Measurements from ENCODE around the gene FAM120C. TPM values are rescaled to one million over a fixed set of nuclear protein-coding genes. Genes with fewer than 3 reads are reported as not detected.
A peak's percentile ranks its signal among the peaks of the same experiment; 100 is the strongest.

FAM120C gene
- total RNA-seq, result 9.4 TPM

DNA sequence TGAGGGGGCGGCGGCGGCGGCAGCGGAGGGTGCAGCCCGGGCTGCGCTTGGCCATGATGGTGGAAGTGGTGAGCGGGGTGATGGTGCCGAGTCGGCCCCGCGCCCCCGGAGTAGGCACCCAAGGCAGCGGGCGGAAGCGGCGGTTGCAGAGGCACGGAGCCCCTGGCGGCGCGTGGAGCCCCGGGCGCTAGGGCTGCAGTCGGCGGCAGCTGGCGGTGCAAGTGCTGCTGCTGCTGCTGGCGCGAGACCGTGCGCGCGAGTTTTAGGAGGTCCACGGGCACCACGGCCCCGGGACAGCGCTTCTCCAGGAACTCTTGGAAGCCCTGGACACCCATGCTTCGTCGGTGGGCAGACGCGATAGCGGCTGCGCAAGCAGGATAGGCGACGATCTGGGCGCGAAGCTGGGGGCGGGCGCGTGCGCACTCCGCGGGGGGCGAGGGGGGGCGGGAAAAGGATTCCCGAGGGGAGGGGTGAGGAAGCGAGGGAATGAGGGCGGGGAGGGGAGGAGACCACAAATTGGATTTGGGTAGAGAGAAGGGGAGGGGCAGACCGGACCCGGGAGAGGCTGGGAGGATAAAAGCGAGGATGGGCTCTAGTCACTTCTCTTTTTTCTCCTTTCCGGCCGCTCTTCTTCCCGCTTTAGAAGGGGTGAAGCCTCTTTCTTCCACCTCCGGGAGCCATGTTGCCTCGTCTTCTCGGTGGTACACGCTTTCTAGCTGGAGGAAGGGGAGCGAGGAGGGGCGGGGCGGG, at the start of gene FAM120C:
TSS of gene FAM120C (minus strand) at position 391 of the 750 bp plus-strand sequence. CDS start at position 335, 56 bp downstream.
- peak; percentile 38 to 83 (median 72) for DNase-seq (ENCODE audit: low read depth in 2 of 3, low spot score in 2 of 3)

DNA sequence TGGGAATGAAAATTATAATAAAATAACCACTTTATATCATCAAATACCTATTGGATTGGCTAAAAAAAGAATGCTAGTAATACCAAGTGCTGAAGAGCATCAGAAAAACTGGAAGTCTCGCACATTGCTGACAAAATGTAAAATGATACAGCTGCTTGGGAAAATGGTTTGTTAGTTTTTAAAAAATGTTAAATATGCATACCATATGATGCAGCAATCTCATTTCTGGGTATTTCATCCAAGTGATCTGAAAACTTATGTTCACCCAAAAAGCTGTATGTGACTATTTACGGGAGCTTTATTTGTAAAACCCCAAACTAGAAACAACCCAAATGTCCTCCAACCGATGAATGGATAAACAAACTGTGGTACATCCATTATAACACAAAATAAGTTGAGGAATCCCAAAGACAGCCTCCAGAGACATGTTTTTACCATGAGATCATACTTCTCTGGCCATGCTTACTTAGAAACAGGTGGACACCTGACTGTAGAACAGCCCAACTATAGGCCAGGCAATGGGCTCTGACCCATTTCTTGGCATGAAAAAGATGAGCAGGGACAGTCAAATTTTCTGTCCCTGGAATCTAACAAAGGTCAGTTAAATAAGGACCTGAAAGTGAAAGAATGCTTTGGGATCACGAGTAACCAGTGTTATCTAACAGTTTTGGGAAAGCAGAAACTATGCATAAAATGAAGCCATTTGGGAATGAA, 47.5 kb upstream of the FAM120C start:
- DNase-seq (ENCODE audit: low read depth in 2 of 3, low spot score in 2 of 3), result no peak

DNA sequence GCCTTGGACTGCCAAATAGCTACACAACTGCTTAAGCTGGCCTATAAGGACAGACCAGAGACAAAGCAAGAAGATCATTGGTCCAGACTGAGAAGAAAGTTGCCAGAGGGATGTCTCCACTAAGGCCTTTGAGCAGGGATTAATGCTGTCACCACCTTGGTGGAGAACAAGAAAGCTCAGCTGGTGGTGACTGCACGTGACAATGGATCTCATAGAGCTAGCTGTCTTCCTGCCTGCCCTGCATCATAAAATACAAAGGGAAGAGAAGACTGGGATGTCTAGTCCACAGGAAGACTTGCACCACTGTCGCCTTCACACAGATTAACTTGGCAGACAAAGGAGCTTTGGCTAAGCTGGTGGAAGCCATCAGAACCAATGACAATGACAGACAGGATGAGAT, 40.5 kb upstream of the FAM120C start:
- DNase-seq (ENCODE audit: low read depth in 2 of 3, low spot score in 2 of 3), result no peak

GRCh38 chrX:54213603-54214002, 30.5 kb upstream of the FAM120C start:
- no peak for DNase-seq (ENCODE audit: low read depth in 2 of 3, low spot score in 2 of 3)

GRCh38 chrX:54208531-54208930, 25.5 kb upstream of the FAM120C start:
- DNase-seq (ENCODE audit: low read depth in 2 of 3, low spot score in 2 of 3), result no peak

DNA sequence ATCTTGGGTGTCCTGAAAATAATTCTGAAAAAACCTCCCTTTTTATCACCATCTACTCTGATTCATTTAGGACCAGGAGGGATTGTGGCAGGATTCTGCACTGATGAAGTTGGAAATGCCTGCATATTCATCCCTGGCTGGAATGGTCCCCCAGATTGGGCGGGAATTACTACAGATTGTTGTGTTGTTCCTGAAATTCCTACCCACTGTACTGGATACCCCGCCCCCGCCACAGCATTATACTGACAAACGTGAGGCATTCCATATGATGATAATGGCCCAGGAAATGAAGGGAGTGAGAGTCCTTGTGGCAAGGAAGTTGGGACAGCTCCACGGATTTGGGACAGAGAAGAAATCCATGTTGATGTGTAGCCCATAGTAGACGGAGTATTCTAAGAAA, 15.2 kb upstream of the FAM120C start:
- no peak for DNase-seq (ENCODE audit: low read depth in 2 of 3, low spot score in 2 of 3)

- DNase-seq (ENCODE audit: low read depth in 2 of 3, low spot score in 2 of 3), result no peak
Measured at GRCh38 chrX:54194982-54195588, 12.0 kb upstream of the FAM120C start.

GRCh38 chrX:54193085-54193821, 10.2 kb upstream of the FAM120C start:
- DNase-seq (ENCODE audit: low read depth in 2 of 3, low spot score in 2 of 3), result no peak

DNA sequence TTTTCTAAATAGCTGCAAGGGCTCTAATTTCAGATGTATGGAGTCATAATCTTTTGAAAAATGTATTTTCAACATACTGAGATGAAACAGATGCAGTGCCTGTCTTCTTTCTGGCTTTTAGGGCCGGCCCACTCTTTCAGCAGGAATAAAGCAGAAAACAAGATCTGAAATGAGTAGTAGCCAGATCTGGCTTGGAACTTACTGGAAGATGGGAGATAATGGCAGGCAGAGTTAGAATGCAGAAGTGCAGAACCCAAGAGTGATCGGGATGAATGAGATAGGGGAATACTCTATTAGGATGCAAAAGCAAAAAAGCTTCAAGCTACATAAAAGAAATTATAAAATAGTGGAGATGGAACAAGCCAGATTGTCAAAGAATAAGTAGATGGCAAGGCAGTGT, 1.4 kb upstream of the FAM120C start:
- no peak for DNase-seq (ENCODE audit: low read depth in 2 of 3, low spot score in 2 of 3)

- DNase-seq (ENCODE audit: low read depth in 2 of 3, low spot score in 2 of 3), result peak; percentile 30 to 52 (median 34)
Measured at GRCh38 chrX:54182194-54182863, 725 bp downstream of the FAM120C start.

GRCh38 chrX:54181202-54181953, 1.7 kb downstream of the FAM120C start:
- DNase-seq (ENCODE audit: low read depth in 2 of 3, low spot score in 2 of 3), result no peak

- DNase-seq (ENCODE audit: low read depth in 2 of 3, low spot score in 2 of 3), result no peak
Measured at GRCh38 chrX:54180403-54180802, 2.7 kb downstream of the FAM120C start.

GRCh38 chrX:54178100-54178940, 4.7 kb downstream of the FAM120C start:
- no peak for DNase-seq (ENCODE audit: low read depth in 2 of 3, low spot score in 2 of 3)

GRCh38 chrX:54177306-54177705, 5.7 kb downstream of the FAM120C start:
- no peak for DNase-seq (ENCODE audit: low read depth in 2 of 3, low spot score in 2 of 3)

DNA sequence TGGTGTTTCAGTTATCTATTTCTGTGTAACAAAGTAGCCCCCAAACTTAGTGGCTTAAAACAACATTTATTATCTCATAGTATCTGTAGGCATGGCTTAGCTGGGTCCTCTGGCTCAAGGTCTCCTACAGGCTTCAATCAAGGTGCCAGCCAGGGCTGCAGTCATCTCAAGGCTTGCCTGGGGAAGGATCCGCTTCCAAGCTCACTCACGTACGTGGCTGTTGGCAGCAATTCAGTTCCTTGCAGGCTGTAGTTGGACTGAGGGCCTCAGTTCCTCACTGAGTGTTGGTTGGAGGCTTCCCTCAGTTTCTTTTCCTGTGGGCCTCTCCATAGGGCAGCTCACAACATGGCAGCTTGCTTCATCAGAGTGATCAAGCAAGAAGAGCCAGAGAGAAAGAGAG, 9.3 kb downstream of the FAM120C start:
- DNase-seq (ENCODE audit: low read depth in 2 of 3, low spot score in 2 of 3), result no peak

- no peak for DNase-seq (ENCODE audit: low read depth in 2 of 3, low spot score in 2 of 3)
Measured at GRCh38 chrX:54172455-54172854, 10.6 kb downstream of the FAM120C start.

DNA sequence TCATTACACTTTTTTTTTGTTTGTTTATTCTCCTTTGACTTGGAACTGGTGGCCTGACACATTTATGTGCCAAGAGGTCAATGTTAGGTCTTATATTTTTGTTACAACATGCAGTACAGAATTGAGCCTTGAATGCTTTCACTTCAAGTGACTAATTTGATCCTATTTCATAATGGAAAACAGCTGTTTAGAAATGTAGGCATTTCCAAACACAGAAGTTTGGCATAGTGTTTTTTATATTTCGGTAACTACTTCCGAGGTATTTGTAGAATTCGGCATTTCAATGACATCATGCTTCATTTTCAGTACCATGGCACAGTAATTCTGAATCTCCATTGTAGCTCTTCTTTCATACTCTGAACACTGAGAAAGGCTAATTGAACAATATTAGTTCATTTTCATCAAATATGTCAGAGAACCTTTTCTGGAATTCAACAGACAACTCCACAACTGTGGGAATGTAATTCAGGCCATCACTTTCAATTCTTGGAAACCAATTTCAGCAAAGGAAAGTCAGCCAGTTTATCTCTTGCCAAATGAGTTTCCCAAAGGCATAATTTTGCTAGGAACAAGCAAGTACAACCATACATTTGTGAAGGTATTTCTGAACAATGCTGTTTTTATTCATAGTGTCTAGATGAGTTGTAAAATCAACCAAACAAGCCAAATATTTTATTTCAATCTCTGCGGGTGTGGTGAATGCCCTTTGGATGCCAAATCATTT, 11.4 kb downstream of the FAM120C start:
- DNase-seq (ENCODE audit: low read depth in 2 of 3, low spot score in 2 of 3), result no peak

DNA sequence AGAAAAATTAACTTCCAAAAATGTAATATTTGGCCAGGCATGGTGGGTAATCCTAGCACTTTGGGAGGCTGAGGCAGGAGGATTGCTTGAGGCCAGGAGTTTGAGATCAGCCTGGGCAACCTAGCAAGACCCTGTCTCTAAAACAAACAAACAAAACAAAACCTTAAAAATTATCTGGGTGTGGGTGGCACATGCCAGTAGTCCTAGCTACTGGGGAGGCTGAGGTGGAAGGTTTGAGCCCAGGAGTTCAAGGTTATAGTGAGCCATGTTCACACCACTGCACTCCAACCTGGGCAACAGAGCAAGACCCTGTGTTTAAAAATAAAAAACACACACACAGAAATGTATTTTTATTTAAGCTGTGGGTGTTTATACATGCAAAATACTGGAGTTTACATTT, 12.0 kb downstream of the FAM120C start:
- DNase-seq (ENCODE audit: low read depth in 2 of 3, low spot score in 2 of 3), result no peak

Data from hematopoietic multipotent progenitor cell (in vitro differentiated cells).